Endothelial cell of umbilical vein (primary cell): ENCODE data around the gene FBXO24. TPM values are rescaled to one million over a fixed set of nuclear protein-coding genes. Genes with fewer than 3 reads are reported as not detected.

Experiments used
- BruUV-seq: library from RNA; stranded (reverse); fragments of 400-500 nt; replicated peaks from 2 replicates; lab custom pipeline; 2021; lab: Mats Ljungman, UMichigan
- CTCF ChIA-PET: fragments of 300-600, 350-600 bp; sonication (Branson Sonifier 250); formaldehyde crosslinking; loops from one replicate; lab custom pipeline; 2021; ENCODE audit warnings: antibody characterized with exemption, inconsistent platforms; lab: Charles Lee
- POLR2A ChIA-PET: fragments of 300-600, 350-600 bp; sonication (Branson Sonifier 250); formaldehyde crosslinking; loops from one replicate; lab custom pipeline; 2021; ENCODE audit warnings: antibody characterized with exemption, inconsistent platforms; lab: Charles Lee
- DNase-seq: peaks from one replicate; pipeline ENCODE4 v3.0.0-alpha.2; 2011; ENCODE audit warnings: low read depth, low spot score
- FAIRE-seq: peaks from 2 replicates; lab custom pipeline; 2011; peaks lifted over from hg19 to GRCh38; lab: Jason Lieb, UNC
- H2AFZ ChIP-seq: 2 replicates; pipeline ENCODE4 v1.6.0; 2012; ENCODE audit warnings: low read depth, low read length, control low read depth, inconsistent platforms
- H3K27ac ChIP-seq: 2 replicates; pipeline ENCODE4 v1.5.1; 2011; ENCODE audit warnings: low read depth, mild to moderate bottlenecking, control low read depth, low read length, moderate library complexity; ENCODE audit not compliant: insufficient read depth
- H3K27me3 ChIP-seq, 2 experiments: 2 replicates each; pipeline versions ENCODE4 v1.6.0 to v1.6.1; 2011; ENCODE audit warnings: low read length in 2 of 2, mixed read lengths in 1 of 2; ENCODE audit not compliant: control insufficient read depth in 2 of 2, insufficient read depth in 2 of 2
- H3K36me3 ChIP-seq, 2 experiments: 2 replicates in 1 of 2; 3 replicates in 1 of 2; pipeline ENCODE4 v1.5.1; 2011; ENCODE audit warnings: low read length in 2 of 2, mild to moderate bottlenecking in 1 of 2, moderate library complexity in 1 of 2; ENCODE audit not compliant: control insufficient read depth in 2 of 2, insufficient read depth in 2 of 2; ENCODE audit errors: extremely low read depth in 1 of 2
- H3K4me1 ChIP-seq: 3 replicates; pipeline ENCODE4 v1.5.1; 2011; ENCODE audit warnings: mild to moderate bottlenecking, low read length; ENCODE audit not compliant: control insufficient read depth, insufficient read depth; ENCODE audit errors: extremely low read depth
- H3K4me2 ChIP-seq: 2 replicates; pipeline ENCODE4 v1.6.1; 2011; ENCODE audit warnings: low read length, control low read depth, mixed read lengths; ENCODE audit not compliant: insufficient read depth
- H3K4me3 ChIP-seq, 3 experiments: fragments of 200-600 bp in 1 of 3; sonication (generic), shearing (Covaris generic) in 1 of 3; replicated peaks in 1 of 3; 2 replicates each; pipeline ENCODE4 v1.5.1; 2011 to 2016; ENCODE audit warnings: control low read depth in 3 of 3, low read length in 3 of 3, mild to moderate bottlenecking in 2 of 3, inconsistent platforms in 1 of 3, low read depth in 1 of 3, moderate library complexity in 1 of 3; ENCODE audit not compliant: insufficient read depth in 1 of 3
- H3K79me2 ChIP-seq: 2 replicates; pipeline ENCODE4 v1.6.0; 2012; ENCODE audit warnings: low read length, inconsistent platforms; ENCODE audit not compliant: control insufficient read depth, insufficient read depth
- H3K9ac ChIP-seq: replicated peaks from 2 replicates; pipeline ENCODE3; 2011; ENCODE audit warnings: low read length, control low read depth; ENCODE audit not compliant: insufficient read depth; ENCODE audit errors: extremely low read depth
- H3K9me1 ChIP-seq: replicated peaks from 3 replicates; pipeline ENCODE4 v1.6.0; 2011; ENCODE audit warnings: mild to moderate bottlenecking, low read length; ENCODE audit not compliant: control insufficient read depth, insufficient read depth; ENCODE audit errors: extremely low read depth
- H3K9me3 ChIP-seq: replicated peaks from 2 replicates; pipeline ENCODE4 v1.5.1; 2012; ENCODE audit warnings: low read length, inconsistent platforms; ENCODE audit not compliant: control insufficient read depth, insufficient read depth
- H4K20me1 ChIP-seq: replicated peaks from 2 replicates; pipeline ENCODE3; 2011; ENCODE audit warnings: mild to moderate bottlenecking, low read length; ENCODE audit not compliant: control insufficient read depth, insufficient read depth; ENCODE audit errors: extremely low read depth
- EZH2 ChIP-seq: IDR thresholded peaks from 2 replicates; pipeline ENCODE4 v1.6.1; 2012; ENCODE audit warnings: borderline replicate concordance, low read depth, mild to moderate bottlenecking, moderate library complexity, low read length, inconsistent platforms; ENCODE audit not compliant: severe bottlenecking
- FOS ChIP-seq: IDR thresholded peaks from 2 replicates; pipeline ENCODE4 v1.6.1; 2011; ENCODE audit warnings: mild to moderate bottlenecking, low read length, moderate library complexity, borderline replicate concordance; ENCODE audit not compliant: insufficient read depth
- GATA2 ChIP-seq: IDR thresholded peaks from 2 replicates; pipeline ENCODE4 v1.7.0; 2011; ENCODE audit warnings: low read depth, mild to moderate bottlenecking, moderate library complexity, mixed read lengths, low read length; ENCODE audit not compliant: insufficient read length, insufficient read depth
- JUN ChIP-seq: IDR thresholded peaks from 2 replicates; pipeline ENCODE4 v1.6.1; 2011; ENCODE audit warnings: borderline replicate concordance, low read depth; ENCODE audit not compliant: insufficient read length, insufficient read depth
- MAX ChIP-seq: IDR thresholded peaks from 2 replicates; pipeline ENCODE4 v1.6.1; 2011; ENCODE audit not compliant: insufficient read depth, insufficient read length
- MYC ChIP-seq: IDR thresholded peaks from one replicate; pipeline ENCODE4 v1.6.1; 2011; ENCODE audit warnings: mild to moderate bottlenecking, low read depth, low read length
- POLR2A ChIP-seq: IDR thresholded peaks from 2 replicates; pipeline ENCODE4 v1.6.1; 2012; ENCODE audit warnings: low read depth, mild to moderate bottlenecking, control low read depth, low read length
- POLR2AphosphoS5 ChIP-seq: IDR thresholded peaks from 2 replicates; pipeline ENCODE4 v1.6.1; 2012; ENCODE audit warnings: low read depth, mild to moderate bottlenecking, control low read depth, low read length, moderate library complexity; ENCODE audit not compliant: insufficient read depth
- dilution Hi-C: fragments of 300-500 bp; cut with MboI; formaldehyde crosslinking; loops from one replicate; pipeline ENCODE4 v1.15.0; 2019; ENCODE audit warnings: low sequenced_read_pairs; ENCODE audit not compliant: extremely low pct_ligation_motif_present
- intact Hi-C: fragments of 100-400 bp; cut with micrococcal nuclease; formaldehyde crosslinking; loops from one replicate; pipeline ENCODE4 v1.10.0; 2022
- polyA plus RNA-seq, 4 experiments: library from polyadenylated mRNA; depleted of rRNA in 3 of 4; stranded (reverse) in 3 of 4; unstranded in 1 of 4; fragments of >200 nt; gene quantifications; 2 replicates each; pipeline versions ENCODE4 v1.2.1 to v1.2.3, GENCODE V29; 2011 to 2012; ENCODE audit warnings: missing spikeins in 1 of 4
- total RNA-seq: library from RNA; stranded (reverse); gene quantifications from 2 replicates; pipeline ENCODE4 v1.2.3, GENCODE V29; 2021
- TF ChIP-seq, protein P1 (sequence below), 2 donors: IDR thresholded peaks; 1 replicate in 1 of 2; 2 replicates in 1 of 2; pipeline ENCODE4 v1.5.1; 2011; ENCODE audit warnings: low read length in 2 of 2, mild to moderate bottlenecking in 2 of 2, moderate library complexity in 2 of 2, control low read depth in 1 of 2, inconsistent platforms in 1 of 2, low read depth in 1 of 2; ENCODE audit not compliant: insufficient read depth in 1 of 2; ENCODE audit errors: extremely low read depth in 1 of 2

FBXO24 gene
- total and polyA plus RNA-seq, 2 donors (not counting 3 experiments of a cell fraction or from before 2014, with no cell fraction given) = 0.37 to 0.38 TPM

DNA sequence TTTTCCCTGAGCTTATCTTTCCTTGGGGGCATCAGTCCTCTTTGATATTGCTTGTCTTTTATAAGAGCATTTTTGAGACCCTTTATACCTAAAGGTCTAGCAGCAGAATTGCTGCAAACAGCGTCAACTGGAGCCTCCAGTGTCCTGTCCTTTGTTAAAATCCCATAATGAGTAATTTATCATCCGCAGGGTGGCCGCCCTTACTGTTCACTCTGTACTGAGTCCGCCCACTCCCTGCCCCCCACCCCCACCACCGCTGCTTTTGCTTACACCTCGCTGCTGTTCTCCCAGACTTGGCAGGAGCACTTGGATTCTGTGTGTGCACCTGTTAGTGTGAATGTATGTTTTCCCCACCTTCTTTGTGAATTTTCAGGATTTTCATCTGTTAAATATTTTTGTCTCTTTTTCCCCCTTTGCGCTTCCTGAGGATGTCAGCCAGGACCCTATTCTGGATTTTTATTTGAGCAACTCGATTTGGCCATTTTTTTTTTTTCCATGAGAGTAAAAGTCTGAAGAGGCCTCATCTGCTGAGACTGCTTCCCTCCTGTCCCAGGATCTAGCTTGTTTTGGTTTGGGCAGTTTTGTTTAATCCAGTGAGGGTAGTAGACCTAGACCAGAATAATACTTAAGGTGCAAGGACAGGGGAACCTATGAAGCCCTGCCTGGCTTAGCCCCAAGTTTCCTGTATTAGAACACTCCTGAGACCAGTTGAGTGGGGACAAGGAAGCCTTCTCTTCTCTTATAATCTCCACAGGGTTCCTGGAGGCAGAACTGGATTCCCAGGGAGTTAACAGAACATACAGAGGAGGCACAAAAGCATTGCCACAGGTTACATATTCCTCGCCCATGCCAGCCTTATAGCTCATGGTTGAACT, 39.0 kb upstream of the FBXO24 start:
- H2AFZ ChIP-seq = no peak overlapping the region
- no peaks in the 10 kb centered on the region for H3K27me3 ChIP-seq
- peaks cover 19% of the 10 kb centered on the region for H3K79me2 ChIP-seq
- peak overlapping the region in 1 of 3 experiments; percentile 20 for H3K4me3 ChIP-seq
- intact Hi-C loops = loop anchor here (1.0 kb wide), 3 partner anchors 9 to 118 kb away; partner anchors contain the start of genes MEPCE and TSC22D4
- DNase-seq (peak; percentile 50), FAIRE-seq (no peak)
- H3K4me2 ChIP-seq = peak overlapping the region; percentile 81
- H3K9ac ChIP-seq = peak overlapping the region; percentile 66
- TF ChIP-seq POLR2A = no peak
- TF ChIP-seq POLR2AphosphoS5 = no peak
- TF ChIP-seq MYC = no peak
- no peak for TF ChIP-seq GATA2
- no peak for TF ChIP-seq MAX
- TF ChIP-seq FOS = no peak
- TF ChIP-seq JUN = no peak
- TF ChIP-seq EZH2 = no peak
- TF ChIP-seq, protein P1, sequence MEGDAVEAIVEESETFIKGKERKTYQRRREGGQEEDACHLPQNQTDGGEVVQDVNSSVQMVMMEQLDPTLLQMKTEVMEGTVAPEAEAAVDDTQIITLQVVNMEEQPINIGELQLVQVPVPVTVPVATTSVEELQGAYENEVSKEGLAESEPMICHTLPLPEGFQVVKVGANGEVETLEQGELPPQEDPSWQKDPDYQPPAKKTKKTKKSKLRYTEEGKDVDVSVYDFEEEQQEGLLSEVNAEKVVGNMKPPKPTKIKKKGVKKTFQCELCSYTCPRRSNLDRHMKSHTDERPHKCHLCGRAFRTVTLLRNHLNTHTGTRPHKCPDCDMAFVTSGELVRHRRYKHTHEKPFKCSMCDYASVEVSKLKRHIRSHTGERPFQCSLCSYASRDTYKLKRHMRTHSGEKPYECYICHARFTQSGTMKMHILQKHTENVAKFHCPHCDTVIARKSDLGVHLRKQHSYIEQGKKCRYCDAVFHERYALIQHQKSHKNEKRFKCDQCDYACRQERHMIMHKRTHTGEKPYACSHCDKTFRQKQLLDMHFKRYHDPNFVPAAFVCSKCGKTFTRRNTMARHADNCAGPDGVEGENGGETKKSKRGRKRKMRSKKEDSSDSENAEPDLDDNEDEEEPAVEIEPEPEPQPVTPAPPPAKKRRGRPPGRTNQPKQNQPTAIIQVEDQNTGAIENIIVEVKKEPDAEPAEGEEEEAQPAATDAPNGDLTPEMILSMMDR (IDR thresholded peaks at IDR 0.05; ENCODE audit: extremely low read depth in 1 of 2, insufficient read depth in 1 of 2, low read depth in 1 of 2, low read length in 2 of 2) = no peak
- dilution Hi-C loops = no loop called here
- CTCF ChIA-PET = interaction anchor here (0.8 to 3.4 kb wide), 7 partner anchors 8 to 77 kb away, joined by 3 to 35 read pairs (median 5); partner anchors contain the start of genes AGFG2 and NYAP1
- H4K20me1 ChIP-seq = no peaks in the 10 kb centered on the region
- peak overlapping the region; percentile 94 for H3K27ac ChIP-seq
- H3K9me3 ChIP-seq = no peaks in the 10 kb centered on the region
- peaks cover 2 to 4% of the 10 kb centered on the region in 2 experiments for H3K36me3 ChIP-seq
- POLR2A ChIA-PET = interaction anchor here (1.0 to 2.0 kb wide), 3 partner anchors 13 to 119 kb away, joined by 4 to 7 read pairs (median 6); partner anchors contain the start of gene ZCWPW1
- H3K4me1 ChIP-seq = peaks cover 52% of the 10 kb centered on the region
- BruUV-seq = TSS peak; percentile 39
- H3K9me1 ChIP-seq = no peaks in the 10 kb centered on the region
